GM12872 (cell line): Measurements from ENCODE around the gene EME1.

Source experiments
- CTCF ChIP-seq: IDR thresholded peaks from 3 replicates; pipeline ENCODE4 v1.5.1; 2011; ENCODE audit warnings: low read depth, mild to moderate bottlenecking, low read length, moderate library complexity; ENCODE audit not compliant: insufficient read depth

The EME1 gene

DNA sequence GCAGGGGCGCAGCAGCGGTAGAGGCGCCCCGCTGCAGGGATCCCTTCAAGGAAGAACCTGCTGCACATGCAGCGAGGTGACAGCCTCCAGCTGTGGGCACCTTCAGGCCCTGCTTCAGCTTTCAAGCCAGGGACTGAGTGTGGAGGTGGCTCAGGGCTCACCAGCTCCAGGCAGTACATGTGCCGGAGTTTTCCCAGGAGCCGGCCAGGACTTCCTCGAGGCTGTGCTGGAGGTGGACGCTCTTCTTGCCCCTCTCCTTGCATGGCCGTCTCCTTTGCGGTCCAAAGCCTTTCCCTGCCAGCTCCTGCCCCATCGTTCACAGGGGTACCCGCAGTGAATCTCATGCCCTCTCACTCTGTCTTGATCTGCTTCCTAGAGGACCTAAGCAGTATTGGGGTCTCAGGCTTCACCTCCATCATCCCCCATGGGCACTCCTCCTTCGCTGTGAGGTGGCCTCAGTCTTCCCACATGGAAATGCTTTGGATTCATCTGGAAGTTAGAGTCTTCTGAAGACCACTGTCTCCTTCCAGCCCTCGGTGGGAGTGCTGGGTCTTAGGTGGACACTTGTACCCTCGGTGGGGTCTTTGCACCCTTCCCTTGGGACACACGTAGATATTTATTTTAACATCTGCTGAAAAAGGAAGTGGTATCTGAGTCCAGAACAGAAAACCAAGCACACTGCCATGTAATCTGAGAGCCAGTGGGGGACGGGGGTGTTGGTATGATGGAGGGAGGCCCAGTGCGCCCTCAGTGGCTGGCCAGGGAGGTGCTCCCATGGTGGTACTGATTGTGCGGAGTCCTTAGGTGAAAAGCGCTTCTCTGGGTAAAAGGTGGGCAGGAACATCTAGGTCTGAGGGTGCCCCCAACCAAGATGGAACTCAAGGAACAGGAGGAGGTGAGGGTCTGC, 20.1 kb upstream of the EME1 start:
- TF ChIP-seq CTCF: no peak

- TF ChIP-seq CTCF: no peak
Observed at GRCh38 chr17:50353600-50354195, 19.3 kb upstream of the EME1 start.

- no peak for TF ChIP-seq CTCF
Observed at GRCh38 chr17:50354198-50354597, 18.8 kb upstream of the EME1 start.

- no peak for TF ChIP-seq CTCF
Observed at GRCh38 chr17:50354776-50355175, 18.3 kb upstream of the EME1 start.

- no peak for TF ChIP-seq CTCF
Observed at GRCh38 chr17:50355336-50355700, 17.7 kb upstream of the EME1 start.

DNA sequence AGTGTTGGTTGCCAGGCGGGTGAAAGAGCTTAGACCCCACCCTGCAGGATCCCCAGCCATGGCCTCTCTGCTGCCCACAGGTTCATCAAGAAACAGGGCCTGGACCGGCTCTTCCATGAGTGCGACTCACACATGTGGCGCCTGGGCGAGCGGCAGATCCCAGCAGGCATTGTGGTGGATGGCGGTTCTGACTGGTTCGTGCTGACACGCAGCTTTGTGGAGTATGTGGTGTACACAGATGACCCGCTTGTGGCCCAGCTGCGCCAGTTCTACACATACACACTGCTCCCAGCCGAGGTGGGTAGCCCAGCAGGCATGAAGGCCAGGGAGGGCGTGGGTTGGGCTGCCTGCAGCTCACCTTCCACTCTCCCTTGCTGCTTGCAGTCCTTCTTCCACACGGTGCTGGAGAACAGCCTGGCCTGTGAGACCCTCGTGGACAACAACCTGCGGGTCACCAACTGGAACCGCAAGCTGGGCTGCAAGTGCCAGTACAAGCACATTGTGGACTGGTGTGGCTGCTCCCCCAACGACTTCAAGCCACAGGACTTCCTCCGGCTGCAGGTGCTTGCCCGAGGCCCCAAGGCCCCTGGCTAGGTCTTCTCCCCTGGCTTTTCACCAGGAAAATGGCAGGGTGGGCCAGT, 17.2 kb upstream of the EME1 start:
- TF ChIP-seq CTCF: no peak

- TF ChIP-seq CTCF: no peak
Observed at GRCh38 chr17:50356418-50356817, 16.6 kb upstream of the EME1 start.
